Chondrocyte (in vitro differentiated cells): Measurements from ENCODE around the gene TSPAN5. TPM values are rescaled to one million over a fixed set of nuclear protein-coding genes. Genes with fewer than 3 reads are reported as not detected.

Experiments used
- DNase-seq: peaks from one replicate; pipeline ENCODE4 v3.0.0; 2021; ENCODE audit warnings: mixed read lengths, low spot score
- H3K27ac Mint-ChIP-seq: one replicate; pipeline ENCODE4 v1.8.0; 2021; ENCODE audit warnings: mild to moderate bottlenecking, moderate library complexity, mixed read lengths; ENCODE audit not compliant: unreplicated experiment
- H3K27me3 Mint-ChIP-seq: 2 replicates; pipeline ENCODE4 v1.8.0; 2021; ENCODE audit warnings: low read depth, mixed read lengths
- H3K36me3 Mint-ChIP-seq: 2 replicates; pipeline ENCODE4 v1.8.0; 2021; ENCODE audit warnings: low read depth, mixed read lengths
- H3K4me1 Mint-ChIP-seq: 2 replicates; pipeline ENCODE4 v1.8.0; 2021; ENCODE audit warnings: low read depth, mild to moderate bottlenecking, mixed read lengths
- H3K4me3 Mint-ChIP-seq: one replicate; pipeline ENCODE4 v1.8.0; 2021; ENCODE audit warnings: mild to moderate bottlenecking, moderate library complexity, mixed read lengths; ENCODE audit not compliant: unreplicated experiment
- H3K9me3 Mint-ChIP-seq: 2 replicates; pipeline ENCODE4 v1.8.0; 2021; ENCODE audit warnings: low read depth, mixed read lengths
- total RNA-seq: library from RNA; stranded (reverse); gene quantifications from 3 replicates; pipeline ENCODE4 v1.2.1, GENCODE V29; 2021
- TF ChIP-seq, protein P1 (sequence below): fragments of 200-600 bp; sonication (generic); IDR thresholded peaks from 2 replicates; pipeline ENCODE4 v1.5.0; 2021; ENCODE audit warnings: antibody characterized with exemption, mild to moderate bottlenecking, moderate library complexity

The TSPAN5 gene
- total RNA-seq, 1 donor from 2014 or later, result 55.5 TPM

GRCh38 chr4:98566361-98567008 lies 91.9 kb downstream of the TSPAN5 start:
- Mint-ChIP-seq H3K27ac (peak overlapping the region; percentile 81), H3K36me3 (peaks cover 2% of the 10 kb centered on the region), H3K27me3 (no peaks in the 10 kb centered on the region), H3K4me3 (peak overlapping the region; percentile 16), H3K9me3 (no peaks in the 10 kb centered on the region), H3K4me1 (peaks cover 67% of the 10 kb centered on the region)
- TF ChIP-seq, protein P1, sequence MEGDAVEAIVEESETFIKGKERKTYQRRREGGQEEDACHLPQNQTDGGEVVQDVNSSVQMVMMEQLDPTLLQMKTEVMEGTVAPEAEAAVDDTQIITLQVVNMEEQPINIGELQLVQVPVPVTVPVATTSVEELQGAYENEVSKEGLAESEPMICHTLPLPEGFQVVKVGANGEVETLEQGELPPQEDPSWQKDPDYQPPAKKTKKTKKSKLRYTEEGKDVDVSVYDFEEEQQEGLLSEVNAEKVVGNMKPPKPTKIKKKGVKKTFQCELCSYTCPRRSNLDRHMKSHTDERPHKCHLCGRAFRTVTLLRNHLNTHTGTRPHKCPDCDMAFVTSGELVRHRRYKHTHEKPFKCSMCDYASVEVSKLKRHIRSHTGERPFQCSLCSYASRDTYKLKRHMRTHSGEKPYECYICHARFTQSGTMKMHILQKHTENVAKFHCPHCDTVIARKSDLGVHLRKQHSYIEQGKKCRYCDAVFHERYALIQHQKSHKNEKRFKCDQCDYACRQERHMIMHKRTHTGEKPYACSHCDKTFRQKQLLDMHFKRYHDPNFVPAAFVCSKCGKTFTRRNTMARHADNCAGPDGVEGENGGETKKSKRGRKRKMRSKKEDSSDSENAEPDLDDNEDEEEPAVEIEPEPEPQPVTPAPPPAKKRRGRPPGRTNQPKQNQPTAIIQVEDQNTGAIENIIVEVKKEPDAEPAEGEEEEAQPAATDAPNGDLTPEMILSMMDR, result no peak
- no peak for DNase-seq

DNA sequence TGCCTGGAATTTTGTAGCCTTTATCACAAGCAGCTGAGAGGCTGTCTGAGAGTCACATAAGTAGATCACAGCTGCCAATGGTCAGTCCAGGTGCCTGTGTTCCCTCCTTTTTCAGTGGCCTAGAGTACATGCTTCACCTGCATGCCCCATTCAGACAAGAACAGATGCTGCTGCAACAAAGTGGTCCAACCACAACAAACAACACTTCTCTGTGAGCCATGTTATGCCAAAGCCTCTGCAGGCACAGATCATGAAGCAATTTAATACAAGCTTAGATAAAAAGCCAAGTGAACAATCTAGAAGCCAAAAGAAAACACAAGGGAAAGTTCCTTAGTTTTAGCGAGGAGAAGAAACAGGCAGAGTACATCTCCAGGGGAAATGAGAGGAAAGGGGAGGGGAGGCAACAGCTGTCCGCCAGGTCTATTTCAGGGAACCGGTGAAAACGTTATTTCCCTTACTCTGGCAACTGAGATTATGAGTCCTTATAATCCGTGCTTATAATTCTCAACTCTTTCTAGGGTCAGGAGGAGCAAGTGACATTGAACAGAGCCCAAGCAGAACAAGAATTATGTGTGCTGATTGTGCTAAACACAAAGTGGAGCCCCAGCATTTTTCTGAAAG lies 92.6 kb downstream of the TSPAN5 start:
- Mint-ChIP-seq H3K36me3 (peaks cover 2% of the 10 kb centered on the region), H3K27ac (peak overlapping the region; percentile 81), H3K4me1 (peaks cover 60% of the 10 kb centered on the region), H3K27me3 (no peaks in the 10 kb centered on the region), H3K4me3 (no peak overlapping the region), H3K9me3 (no peaks in the 10 kb centered on the region)
- TF ChIP-seq, protein P1, result no peak
- DNase-seq, result no peak

- no peaks in the 10 kb centered on the region for H3K27me3 Mint-ChIP-seq
- peaks cover 2% of the 10 kb centered on the region for H3K36me3 Mint-ChIP-seq
- no peak overlapping the region for H3K4me3 Mint-ChIP-seq
- H3K9me3 Mint-ChIP-seq, result no peaks in the 10 kb centered on the region
- H3K4me1 Mint-ChIP-seq, result peaks cover 56% of the 10 kb centered on the region
- H3K27ac Mint-ChIP-seq, result no peak overlapping the region
- no peak for DNase-seq
- TF ChIP-seq, protein P1, result no peak
Observed at GRCh38 chr4:98564852-98565251, 93.6 kb downstream of the TSPAN5 start.

DNA sequence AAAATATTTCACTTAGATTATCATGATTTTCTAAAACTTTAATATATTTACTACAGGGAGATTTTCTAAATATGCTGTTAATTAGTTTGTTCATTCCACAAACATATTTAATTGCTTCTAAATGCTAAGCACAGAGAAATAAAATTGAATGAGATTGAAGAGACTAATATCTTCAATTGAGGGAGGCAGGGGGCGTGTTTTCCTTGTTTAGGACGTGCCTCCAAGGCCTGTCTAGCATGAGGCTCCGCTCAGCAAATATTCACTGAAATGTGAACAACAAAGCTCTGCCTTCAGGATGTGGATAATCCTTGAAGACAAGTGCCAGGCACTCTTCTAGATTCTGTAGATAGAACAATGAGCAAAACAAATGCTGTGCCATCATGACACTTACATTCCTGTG lies 98.1 kb downstream of the TSPAN5 start:
- H3K27ac Mint-ChIP-seq, result peak overlapping the region; percentile 23
- TF ChIP-seq, protein P1, result no peak
- H3K9me3 Mint-ChIP-seq, result no peaks in the 10 kb centered on the region
- H3K4me3 Mint-ChIP-seq, result no peak overlapping the region
- no peaks in the 10 kb centered on the region for H3K27me3 Mint-ChIP-seq
- no peaks in the 10 kb centered on the region for H3K36me3 Mint-ChIP-seq
- H3K4me1 Mint-ChIP-seq, result peaks cover 56% of the 10 kb centered on the region
- no peak for DNase-seq

DNA sequence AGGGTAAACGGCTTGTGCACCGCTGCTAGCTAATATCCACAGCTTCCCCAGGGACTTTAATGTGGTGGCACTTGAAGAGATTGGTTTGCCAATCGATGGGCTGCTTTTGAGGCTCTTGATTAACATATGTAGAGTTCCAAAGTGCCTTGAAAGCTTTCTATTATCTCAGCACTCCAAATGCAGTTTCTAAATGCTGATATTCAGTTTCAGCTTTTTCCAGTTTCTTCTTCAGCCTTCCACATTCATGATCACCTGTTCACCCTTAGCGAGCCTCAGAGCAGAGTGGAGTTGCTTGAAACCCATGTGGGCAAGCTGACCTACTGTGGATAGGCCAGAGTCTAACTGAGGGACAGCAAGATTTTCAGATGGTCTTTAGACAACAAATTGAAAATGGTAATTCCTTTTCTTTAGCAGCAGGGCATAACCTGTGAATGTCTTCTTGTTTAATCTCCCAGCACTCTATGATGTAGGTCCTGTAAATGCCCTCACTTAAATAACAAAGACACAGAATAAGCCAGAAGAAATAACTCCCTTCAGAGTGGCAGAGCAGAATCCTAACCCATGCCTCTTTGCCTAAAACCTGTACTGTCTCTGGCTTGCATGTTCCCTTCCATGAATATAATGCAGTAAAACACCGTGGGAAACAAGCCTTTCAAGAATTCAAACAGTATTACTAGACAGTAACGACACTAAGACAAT lies 99.8 kb downstream of the TSPAN5 start:
- H3K9me3 Mint-ChIP-seq, result no peaks in the 10 kb centered on the region
- H3K27ac Mint-ChIP-seq, result peak overlapping the region; percentile 29
- TF ChIP-seq, protein P1, result no peak
- H3K36me3 Mint-ChIP-seq, result no peaks in the 10 kb centered on the region
- peaks cover 61% of the 10 kb centered on the region for H3K4me1 Mint-ChIP-seq
- DNase-seq, result no peak
- no peaks in the 10 kb centered on the region for H3K27me3 Mint-ChIP-seq
- H3K4me3 Mint-ChIP-seq, result no peak overlapping the region
